SJCRH30 (cell line): Measurements from ENCODE around the gene ERBB3. TPM values are rescaled to one million over a fixed set of nuclear protein-coding genes. Genes with fewer than 3 reads are reported as not detected.

Source experiments
- DNase-seq, 2 experiments: peaks; one replicate each; pipeline ENCODE4 v3.0.0-alpha.2; 2015 to 2020
- H3K27ac ChIP-seq: fragments of 250-450 bp; sonication (Bioruptor Pico); 2 replicates; pipeline ENCODE4 v1.5.1; 2020; ENCODE audit warnings: mild to moderate bottlenecking, moderate library complexity
- H3K27me3 ChIP-seq: fragments of 250-450 bp; sonication (Bioruptor Pico); 2 replicates; pipeline ENCODE4 v1.5.1; 2020; ENCODE audit warnings: mild to moderate bottlenecking, moderate library complexity
- H3K36me3 ChIP-seq: fragments of 250-450 bp; sonication (Bioruptor Pico); 2 replicates; pipeline ENCODE4 v1.5.1; 2020; ENCODE audit warnings: mild to moderate bottlenecking, moderate library complexity
- H3K4me1 ChIP-seq: fragments of 250-450 bp; sonication (Bioruptor Pico); 2 replicates; pipeline ENCODE4 v1.5.1; 2020; ENCODE audit warnings: mild to moderate bottlenecking, moderate library complexity
- H3K4me3 ChIP-seq: fragments of 250-450 bp; sonication (Bioruptor Pico); 2 replicates; pipeline ENCODE4 v1.5.1; 2020; ENCODE audit warnings: mild to moderate bottlenecking, moderate library complexity
- H3K9me3 ChIP-seq: fragments of 250-450 bp; sonication (Bioruptor Pico); replicated peaks from 2 replicates; pipeline ENCODE4 v1.5.1; 2020; ENCODE audit warnings: mild to moderate bottlenecking, moderate library complexity
- total RNA-seq: library from RNA; depleted of rRNA; stranded (reverse); fragments of >200 nt; shearing (Covaris generic); gene quantifications from 2 replicates; pipeline ENCODE4 v1.2.3, GENCODE V29; 2014

The ERBB3 gene
- total RNA-seq, 1 experiment from 2014 or later, result 38.0 TPM

DNA sequence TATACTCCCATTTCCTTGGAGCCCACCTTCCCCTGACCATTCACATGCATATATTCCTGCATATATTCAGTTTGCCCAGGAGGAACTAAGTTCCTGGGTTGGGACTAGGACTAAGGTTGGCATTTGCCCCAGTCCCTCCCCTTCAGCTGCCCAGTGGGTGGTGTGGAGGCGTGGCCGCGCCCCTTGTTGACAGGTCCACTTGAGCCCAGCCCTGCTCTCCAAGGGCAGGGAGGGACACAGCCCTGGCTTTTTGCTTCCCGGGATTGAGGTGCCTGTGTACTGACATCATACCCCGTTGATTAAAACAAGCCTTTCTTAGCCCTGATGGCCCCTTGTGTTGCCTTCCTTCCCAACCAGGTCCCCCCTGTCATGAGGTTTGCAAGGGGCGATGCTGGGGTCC is 7.3 kb downstream of the ERBB3 start:
- no peaks in the 10 kb centered on the region for H3K9me3 ChIP-seq
- H3K4me1 ChIP-seq, result peaks cover 10% of the 10 kb centered on the region
- no peak overlapping the region for H3K27ac ChIP-seq
- no peaks in the 10 kb centered on the region for H3K27me3 ChIP-seq
- H3K36me3 ChIP-seq, result peaks cover 23% of the 10 kb centered on the region; the same call in 1 of the 2 replicates
- H3K4me3 ChIP-seq, result no peak overlapping the region
- DNase-seq, result no peak

DNA sequence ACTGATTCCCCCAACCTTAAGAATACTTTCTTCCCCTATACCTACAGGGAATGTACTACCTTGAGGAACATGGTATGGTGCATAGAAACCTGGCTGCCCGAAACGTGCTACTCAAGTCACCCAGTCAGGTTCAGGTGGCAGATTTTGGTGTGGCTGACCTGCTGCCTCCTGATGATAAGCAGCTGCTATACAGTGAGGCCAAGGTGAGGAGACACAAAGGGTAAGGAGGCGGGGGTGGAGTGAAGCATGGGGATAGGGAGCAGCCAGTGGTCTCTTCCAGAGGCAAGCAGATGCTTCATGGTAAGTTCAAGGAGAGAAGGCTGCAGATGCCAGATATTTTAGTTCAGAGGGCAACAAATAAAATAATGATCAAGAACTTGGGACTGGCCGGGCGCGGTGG is 17.8 kb downstream of the ERBB3 start:
- Histone ChIP-seq H3K4me3 (no peak overlapping the region), H3K27ac (no peak overlapping the region), H3K4me1 (no peaks in the 10 kb centered on the region), H3K36me3 (peaks cover 13% of the 10 kb centered on the region), H3K27me3 (no peaks in the 10 kb centered on the region), H3K9me3 (no peaks in the 10 kb centered on the region)
- DNase-seq, result no peak

DNA sequence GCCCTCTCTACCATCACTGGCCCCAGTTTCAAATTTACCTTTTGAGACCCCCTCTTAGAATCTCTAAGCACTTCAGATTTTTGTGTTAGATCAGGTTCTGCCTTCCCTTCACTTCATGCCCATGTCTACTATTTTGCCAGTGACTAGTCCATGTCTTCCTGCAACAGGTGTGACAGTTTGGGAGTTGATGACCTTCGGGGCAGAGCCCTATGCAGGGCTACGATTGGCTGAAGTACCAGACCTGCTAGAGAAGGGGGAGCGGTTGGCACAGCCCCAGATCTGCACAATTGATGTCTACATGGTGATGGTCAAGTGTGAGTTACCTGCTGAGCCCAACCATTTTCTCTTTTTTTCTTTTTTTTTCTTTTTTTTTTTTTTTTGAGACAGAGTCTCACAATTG is 18.6 kb downstream of the ERBB3 start:
- no peaks in the 10 kb centered on the region for H3K27me3 ChIP-seq
- H3K9me3 ChIP-seq, result no peaks in the 10 kb centered on the region
- no peak overlapping the region for H3K4me3 ChIP-seq
- no peak for DNase-seq
- H3K27ac ChIP-seq, result no peak overlapping the region
- no peaks in the 10 kb centered on the region for H3K4me1 ChIP-seq
- H3K36me3 ChIP-seq, result peaks cover 15% of the 10 kb centered on the region

DNA sequence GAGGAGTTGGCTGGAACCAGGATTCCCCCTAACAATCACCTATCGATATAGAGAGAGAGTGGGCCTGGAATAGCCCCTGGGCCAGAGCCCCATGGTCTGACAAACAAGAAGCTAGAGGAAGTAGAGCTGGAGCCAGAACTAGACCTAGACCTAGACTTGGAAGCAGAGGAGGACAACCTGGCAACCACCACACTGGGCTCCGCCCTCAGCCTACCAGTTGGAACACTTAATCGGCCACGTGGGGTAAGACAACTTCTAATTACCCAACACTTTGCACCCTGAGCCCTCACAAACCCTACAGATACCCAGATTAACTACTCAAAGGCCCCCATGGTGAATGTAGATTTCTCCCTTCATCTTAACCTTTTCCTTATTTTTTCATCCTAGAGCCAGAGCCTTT is 19.8 kb downstream of the ERBB3 start:
- H3K4me3 ChIP-seq, result no peak overlapping the region
- DNase-seq, result no peak
- peaks cover 15% of the 10 kb centered on the region for H3K36me3 ChIP-seq
- H3K27ac ChIP-seq, result no peak overlapping the region
- H3K27me3 ChIP-seq, result no peaks in the 10 kb centered on the region
- H3K9me3 ChIP-seq, result no peaks in the 10 kb centered on the region
- H3K4me1 ChIP-seq, result no peaks in the 10 kb centered on the region

DNA sequence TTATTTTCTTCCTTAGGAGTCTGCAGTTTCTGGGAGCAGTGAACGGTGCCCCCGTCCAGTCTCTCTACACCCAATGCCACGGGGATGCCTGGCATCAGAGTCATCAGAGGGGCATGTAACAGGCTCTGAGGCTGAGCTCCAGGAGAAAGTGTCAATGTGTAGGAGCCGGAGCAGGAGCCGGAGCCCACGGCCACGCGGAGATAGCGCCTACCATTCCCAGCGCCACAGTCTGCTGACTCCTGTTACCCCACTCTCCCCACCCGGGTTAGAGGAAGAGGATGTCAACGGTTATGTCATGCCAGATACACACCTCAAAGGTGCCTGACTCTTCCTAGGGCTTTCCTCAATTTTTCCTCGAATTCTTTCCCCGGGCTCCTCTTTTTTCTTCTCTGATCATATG is 21.1 kb downstream of the ERBB3 start:
- peaks cover 3% of the 10 kb centered on the region; the same call in 1 of the 2 replicates for H3K4me1 ChIP-seq
- DNase-seq, result no peak
- peaks cover 21% of the 10 kb centered on the region for H3K36me3 ChIP-seq
- H3K9me3 ChIP-seq, result no peaks in the 10 kb centered on the region
- H3K27me3 ChIP-seq, result no peaks in the 10 kb centered on the region
- H3K27ac ChIP-seq, result no peak overlapping the region
- no peak overlapping the region for H3K4me3 ChIP-seq

DNA sequence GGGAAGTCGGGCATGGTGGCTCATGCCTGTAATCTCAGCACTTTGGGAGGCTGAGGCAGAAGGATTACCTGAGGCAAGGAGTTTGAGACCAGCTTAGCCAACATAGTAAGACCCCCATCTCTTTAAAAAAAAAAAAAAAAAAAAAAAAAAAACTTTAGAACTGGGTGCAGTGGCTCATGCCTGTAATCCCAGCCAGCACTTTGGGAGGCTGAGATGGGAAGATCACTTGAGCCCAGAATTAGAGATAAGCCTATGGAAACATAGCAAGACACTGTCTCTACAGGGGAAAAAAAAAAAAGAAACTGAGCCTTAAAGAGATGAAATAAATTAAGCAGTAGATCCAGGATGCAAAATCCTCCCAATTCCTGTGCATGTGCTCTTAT is 22.7 kb downstream of the ERBB3 start:
- Histone ChIP-seq H3K4me3 (no peak overlapping the region), H3K4me1 (peaks cover 7% of the 10 kb centered on the region; the same call in 1 of the 2 replicates), H3K27ac (no peak overlapping the region), H3K9me3 (no peaks in the 10 kb centered on the region), H3K36me3 (peaks cover 35% of the 10 kb centered on the region), H3K27me3 (no peaks in the 10 kb centered on the region)
- DNase-seq, result no peak

DNA sequence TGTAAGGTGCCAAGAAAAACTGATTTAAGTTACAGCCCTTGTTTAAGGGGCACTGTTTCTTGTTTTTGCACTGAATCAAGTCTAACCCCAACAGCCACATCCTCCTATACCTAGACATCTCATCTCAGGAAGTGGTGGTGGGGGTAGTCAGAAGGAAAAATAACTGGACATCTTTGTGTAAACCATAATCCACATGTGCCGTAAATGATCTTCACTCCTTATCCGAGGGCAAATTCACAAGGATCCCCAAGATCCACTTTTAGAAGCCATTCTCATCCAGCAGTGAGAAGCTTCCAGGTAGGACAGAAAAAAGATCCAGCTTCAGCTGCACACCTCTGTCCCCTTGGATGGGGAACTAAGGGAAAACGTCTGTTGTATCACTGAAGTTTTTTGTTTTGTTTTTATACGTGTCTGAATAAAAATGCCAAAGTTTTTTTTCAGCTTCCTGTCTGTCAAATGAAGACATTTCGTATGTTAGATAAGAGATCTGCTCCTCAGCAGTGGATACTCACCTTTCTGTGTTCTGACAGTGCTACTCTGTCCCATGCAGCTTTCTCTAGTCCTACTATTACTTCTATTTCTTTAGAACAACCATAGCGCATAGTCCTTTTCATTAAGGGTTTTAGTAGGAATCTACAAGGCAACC is 23.2 kb downstream of the ERBB3 start:
- Histone ChIP-seq H3K4me1 (peaks cover 7% of the 10 kb centered on the region; the same call in 1 of the 2 replicates), H3K9me3 (no peaks in the 10 kb centered on the region), H3K27me3 (no peaks in the 10 kb centered on the region), H3K4me3 (peak overlapping the region; percentile 89), H3K36me3 (peaks cover 40% of the 10 kb centered on the region), H3K27ac (no peak overlapping the region)
- no peak for DNase-seq

DNA sequence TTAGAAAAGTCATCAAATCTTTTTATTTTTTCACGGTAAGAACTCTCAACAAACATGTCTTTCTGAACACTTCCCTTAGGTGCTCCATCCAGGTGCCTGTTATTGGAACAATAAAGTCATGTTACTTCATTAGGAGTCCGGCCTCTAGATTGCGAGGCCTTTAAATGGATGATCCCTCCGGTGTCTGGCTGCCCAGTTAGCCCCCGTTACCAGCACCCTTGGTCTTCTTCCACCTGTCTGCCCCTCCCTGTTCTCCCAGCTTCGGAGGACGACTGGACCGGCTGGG is 23.8 kb downstream of the ERBB3 start:
- DNase-seq, result no peak
- Histone ChIP-seq H3K9me3 (no peaks in the 10 kb centered on the region), H3K27ac (no peak overlapping the region), H3K4me3 (peak overlapping the region; percentile 89), H3K36me3 (peaks cover 46% of the 10 kb centered on the region), H3K4me1 (peaks cover 7% of the 10 kb centered on the region; the same call in 1 of the 2 replicates), H3K27me3 (no peaks in the 10 kb centered on the region)

DNA sequence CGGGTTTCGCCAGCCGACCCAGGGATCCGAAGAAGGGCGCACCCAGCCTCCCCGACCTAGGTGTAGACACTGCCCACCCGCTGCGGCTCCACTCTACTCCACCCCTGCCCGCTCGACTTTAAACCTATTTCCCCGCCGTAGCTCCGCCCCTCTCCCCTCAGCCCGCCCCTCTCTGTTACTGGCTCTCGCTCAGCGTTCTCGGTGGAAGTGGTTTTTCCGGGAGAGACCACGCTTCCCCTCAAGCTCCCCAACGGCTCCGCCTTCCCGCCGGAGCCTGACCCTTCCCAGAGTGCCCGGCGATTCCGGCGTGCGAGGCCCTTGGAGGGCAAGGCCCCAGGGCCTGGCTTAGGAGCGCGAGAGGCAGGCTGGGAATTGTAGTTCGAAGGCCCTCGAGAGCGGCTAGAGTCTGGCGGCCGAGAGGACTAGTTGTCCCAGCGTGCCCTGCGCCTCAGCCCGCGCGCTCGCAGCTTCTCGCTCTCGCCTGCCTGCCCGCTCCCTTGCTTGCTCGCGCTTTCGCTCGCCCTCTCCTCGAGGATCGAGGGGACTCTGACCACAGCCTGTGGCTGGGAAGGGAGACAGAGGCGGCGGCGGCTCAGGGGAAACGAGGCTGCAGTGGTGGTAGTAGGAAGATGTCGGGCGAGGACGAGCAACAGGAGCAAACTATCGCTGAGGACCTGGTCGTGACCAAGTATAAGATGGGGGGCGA is 24.3 kb downstream of the ERBB3 start, which contains the start of gene PA2G4:
TSS of gene PA2G4 (plus strand) at position 451 of the 706 bp plus-strand sequence. CDS start at position 630, 179 bp downstream.
- H3K4me1 ChIP-seq, result peaks cover 7% of the 10 kb centered on the region; the same call in 1 of the 2 replicates
- peak within 1 kb of the TSS; percentile 89 for H3K4me3 ChIP-seq
- no peaks in the 10 kb centered on the region for H3K9me3 ChIP-seq
- H3K36me3 ChIP-seq, result peaks cover 50% of the 10 kb centered on the region
- peak; percentile 98 to 99 for DNase-seq
- H3K27ac ChIP-seq, result peak within 1 kb of the TSS; percentile 79
- H3K27me3 ChIP-seq, result no peaks in the 10 kb centered on the region

DNA sequence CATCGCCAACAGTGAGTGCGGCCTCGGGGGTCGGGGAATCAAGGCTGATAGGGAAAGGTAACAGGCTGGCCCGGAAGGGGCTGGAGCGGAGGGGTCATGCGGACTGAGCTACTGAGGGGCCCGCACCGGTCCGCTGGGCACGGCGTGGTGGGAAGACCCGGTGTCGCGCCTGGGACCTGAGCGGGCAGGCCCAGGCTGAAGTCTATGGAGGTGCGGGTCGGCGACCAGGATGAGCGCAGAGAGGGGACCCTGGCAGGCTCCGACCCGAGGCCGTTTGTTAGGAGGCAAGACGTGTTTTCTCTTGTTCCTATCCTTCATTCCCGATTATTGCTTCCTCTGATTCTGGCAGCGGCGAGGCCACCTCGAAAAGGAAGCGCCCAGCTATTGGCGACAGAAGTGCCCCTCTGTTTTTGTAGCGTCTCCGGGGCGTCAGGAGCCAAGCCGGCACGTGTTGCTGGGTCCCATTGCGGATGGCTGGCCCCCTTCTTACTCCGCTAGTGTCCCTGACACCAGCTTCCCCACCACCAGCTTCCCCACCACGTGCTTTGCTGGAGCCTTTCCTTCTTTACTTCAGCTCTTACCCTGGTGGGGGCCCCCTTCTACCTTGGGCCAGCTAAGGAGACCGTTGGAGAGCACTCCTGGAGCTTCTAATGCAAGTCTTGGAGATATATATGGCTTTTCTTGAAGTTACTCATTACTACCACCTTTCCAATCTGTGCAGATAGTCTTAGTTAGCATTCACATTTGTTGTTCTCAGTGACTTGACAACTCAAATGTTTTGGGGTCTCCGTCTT is 25.0 kb downstream of the ERBB3 start:
- Histone ChIP-seq H3K36me3 (peaks cover 52% of the 10 kb centered on the region), H3K27ac (peak overlapping the region; percentile 79), H3K27me3 (no peaks in the 10 kb centered on the region), H3K4me3 (peak overlapping the region; percentile 89), H3K9me3 (no peaks in the 10 kb centered on the region), H3K4me1 (peaks cover 7% of the 10 kb centered on the region; the same call in 1 of the 2 replicates)
- DNase-seq, result peak; percentile 36 to 41

DNA sequence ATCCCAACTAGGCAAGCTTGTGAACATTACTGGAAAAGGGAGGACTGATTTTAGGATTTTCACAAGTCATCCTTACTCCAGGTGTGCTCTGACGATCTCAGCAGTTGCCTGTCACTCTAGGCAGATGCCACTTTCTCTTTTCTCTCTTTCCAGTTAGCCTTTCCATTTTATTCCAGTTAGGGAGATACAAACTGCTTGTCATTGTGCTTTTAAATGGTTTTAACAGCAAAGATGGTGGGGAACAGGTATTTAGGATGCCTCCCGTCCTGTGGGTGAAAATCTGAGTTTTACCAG is 25.6 kb downstream of the ERBB3 start:
- DNase-seq, result no peak
- H3K36me3 ChIP-seq, result peaks cover 54% of the 10 kb centered on the region

DNA sequence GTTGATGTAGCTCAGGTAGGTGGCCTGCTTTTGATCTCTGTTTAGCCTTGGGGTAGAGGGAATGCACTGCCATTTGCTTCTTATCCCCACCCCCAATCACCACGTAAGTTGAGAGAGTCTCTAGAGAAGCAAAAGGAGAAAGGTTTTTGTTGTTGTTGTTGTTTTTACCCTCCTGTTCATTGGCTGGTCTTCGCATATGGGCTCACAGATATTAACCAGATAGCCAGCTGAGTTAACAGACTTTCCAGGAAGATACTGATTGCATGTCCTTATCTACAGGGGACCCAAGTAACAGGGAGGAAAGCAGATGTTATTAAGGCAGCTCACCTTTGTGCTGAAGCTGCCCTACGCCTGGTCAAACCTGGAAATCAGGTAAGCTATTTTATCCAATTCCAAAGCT is 27.3 kb downstream of the ERBB3 start:
- Histone ChIP-seq H3K4me1 (peaks cover 7% of the 10 kb centered on the region; the same call in 1 of the 2 replicates), H3K9me3 (no peaks in the 10 kb centered on the region), H3K4me3 (no peak overlapping the region), H3K27me3 (no peaks in the 10 kb centered on the region), H3K27ac (no peak overlapping the region), H3K36me3 (peaks cover 69% of the 10 kb centered on the region)
- DNase-seq, result no peak

More for the DNA sequence above, 25.6 kb downstream of the ERBB3 start:
- Histone ChIP-seq H3K27ac (peak overlapping the region; percentile 79; the same call in 1 of the 2 replicates), H3K4me3 (peak overlapping the region; percentile 89), H3K4me1 (peaks cover 7% of the 10 kb centered on the region; the same call in 1 of the 2 replicates), H3K27me3 (no peaks in the 10 kb centered on the region), H3K9me3 (no peaks in the 10 kb centered on the region)

DNA sequence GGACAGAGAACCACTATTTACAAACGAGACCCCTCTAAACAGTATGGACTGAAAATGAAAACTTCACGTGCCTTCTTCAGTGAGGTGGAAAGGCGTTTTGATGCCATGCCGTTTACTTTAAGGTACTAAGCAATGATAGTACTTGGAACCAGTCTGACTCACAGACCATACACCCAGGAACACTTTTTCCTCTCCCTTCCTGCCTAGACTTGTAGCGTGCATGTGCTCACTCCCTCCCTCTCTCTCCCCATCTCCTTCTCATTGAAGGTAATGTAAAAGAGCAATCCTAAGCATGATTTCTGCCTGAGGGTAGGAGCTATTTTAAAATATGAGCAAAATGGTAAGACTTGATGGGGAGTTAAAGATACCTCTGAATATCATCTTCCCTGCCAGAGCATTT is 30.6 kb downstream of the ERBB3 start:
- H3K4me3 ChIP-seq, result no peak overlapping the region
- peaks cover 11% of the 10 kb centered on the region; the same call in 1 of the 2 replicates for H3K4me1 ChIP-seq
- no peaks in the 10 kb centered on the region for H3K27me3 ChIP-seq
- peaks cover 75% of the 10 kb centered on the region for H3K36me3 ChIP-seq
- no peak overlapping the region for H3K27ac ChIP-seq
- no peak for DNase-seq
- no peaks in the 10 kb centered on the region for H3K9me3 ChIP-seq

DNA sequence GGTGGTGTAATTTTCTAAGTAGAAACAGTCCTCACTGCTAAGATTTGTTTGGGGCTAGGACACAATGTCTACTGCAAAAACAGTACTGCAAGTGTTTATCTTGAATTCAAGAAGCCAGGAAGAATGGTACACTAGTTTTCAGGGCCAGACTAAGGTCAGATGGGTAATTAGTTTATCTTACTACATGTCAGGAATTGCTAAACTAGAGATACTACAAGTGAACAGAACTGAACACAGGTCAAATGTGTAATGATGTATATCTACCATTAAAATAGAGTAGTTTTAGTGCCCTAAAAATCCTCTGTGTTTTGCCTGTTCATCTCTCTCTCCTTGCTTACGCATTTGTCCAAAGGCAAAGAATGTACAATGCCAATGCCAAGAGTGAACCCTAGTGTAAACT is 34.1 kb downstream of the ERBB3 start:
- Histone ChIP-seq H3K27ac (no peak overlapping the region), H3K36me3 (peaks cover 56% of the 10 kb centered on the region), H3K27me3 (no peaks in the 10 kb centered on the region; the same call in 1 of the 2 replicates), H3K4me1 (peaks cover 8% of the 10 kb centered on the region), H3K4me3 (no peak overlapping the region), H3K9me3 (no peaks in the 10 kb centered on the region)
- DNase-seq, result no peak

DNA sequence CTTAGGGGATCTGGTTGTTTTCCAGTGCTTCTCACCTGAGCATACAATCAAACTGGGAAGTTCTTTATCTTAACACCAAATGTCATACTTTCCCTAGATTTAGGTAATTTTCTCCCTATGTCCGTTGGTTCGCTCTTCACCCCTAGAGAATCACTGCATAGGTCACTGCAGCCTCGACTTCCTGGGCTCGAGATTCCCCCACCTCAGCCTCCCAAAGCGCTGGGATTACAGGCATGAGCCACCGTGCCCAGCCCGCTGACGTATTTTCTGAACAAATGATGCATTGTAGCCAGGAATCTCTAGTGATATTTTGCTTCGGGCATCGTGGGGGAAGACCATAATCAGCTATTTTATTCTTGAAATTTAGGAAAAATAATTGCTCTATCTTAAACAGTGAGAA is 35.4 kb downstream of the ERBB3 start:
- peaks cover 43% of the 10 kb centered on the region for H3K36me3 ChIP-seq
- H3K4me3 ChIP-seq, result peak overlapping the region; percentile 73
- DNase-seq, result peak; percentile 56 to 64
- H3K27me3 ChIP-seq, result no peaks in the 10 kb centered on the region; the same call in 1 of the 2 replicates
- H3K9me3 ChIP-seq, result no peaks in the 10 kb centered on the region
- peaks cover 20% of the 10 kb centered on the region for H3K4me1 ChIP-seq
- H3K27ac ChIP-seq, result peak overlapping the region; percentile 93
